ENCODE data around the gene TMEM42. TPM values are rescaled to one million over a fixed set of nuclear protein-coding genes. Genes with fewer than 3 reads are reported as not detected.

TMEM42 gene
- total RNA-seq, 2 donors from 2014 or later, result 6.9 to 7.3 TPM

GRCh38 chr3:44887101-44887500, 25.4 kb downstream of the TMEM42 start:
- Mint-ChIP-seq H3K27ac (no peak overlapping the region), H3K4me3 (no peak overlapping the region), H3K4me1 (no peaks in the 10 kb centered on the region), H3K27me3 (peaks cover 8% of the 10 kb centered on the region), H3K9me3 (no peaks in the 10 kb centered on the region), H3K36me3 (ENCODE audit: low read depth) (no peaks in the 10 kb centered on the region)
- no peak for ATAC-seq (replicated peaks)

DNA sequence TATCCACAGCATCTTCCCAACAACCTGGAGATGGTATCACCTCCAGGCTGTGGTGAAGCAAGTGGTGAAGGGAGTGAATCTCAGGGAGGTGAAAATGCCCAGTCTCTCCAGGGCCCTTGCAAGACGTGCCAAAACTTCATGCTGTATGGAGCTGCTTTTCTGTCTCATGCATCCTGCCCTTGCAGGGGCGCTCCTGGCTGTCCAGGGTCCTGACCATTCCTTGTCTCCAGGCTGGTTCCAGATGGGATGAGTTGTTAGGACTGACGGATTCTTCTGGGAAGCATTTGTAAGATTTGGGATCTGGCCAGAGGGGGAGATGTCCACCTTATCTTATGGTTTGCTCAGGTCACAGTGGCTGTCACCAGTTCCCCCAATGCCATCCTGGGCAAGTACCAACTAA, 28.5 kb downstream of the TMEM42 start:
- H3K27ac Mint-ChIP-seq, result no peak overlapping the region
- no peaks in the 10 kb centered on the region for H3K36me3 Mint-ChIP-seq (ENCODE audit: low read depth)
- H3K4me3 Mint-ChIP-seq, result no peak overlapping the region
- peaks cover 4% of the 10 kb centered on the region for H3K27me3 Mint-ChIP-seq
- no peaks in the 10 kb centered on the region for H3K9me3 Mint-ChIP-seq
- no peak for ATAC-seq (replicated peaks)
- no peaks in the 10 kb centered on the region for H3K4me1 Mint-ChIP-seq

GRCh38 chr3:44890852-44891251, 29.1 kb downstream of the TMEM42 start:
- no peak for ATAC-seq (replicated peaks)
- no peak overlapping the region for H3K4me3 Mint-ChIP-seq
- H3K27ac Mint-ChIP-seq, result no peak overlapping the region
- H3K36me3 Mint-ChIP-seq (ENCODE audit: low read depth), result no peaks in the 10 kb centered on the region
- H3K4me1 Mint-ChIP-seq, result no peaks in the 10 kb centered on the region
- peaks cover under 1% of the 10 kb centered on the region for H3K27me3 Mint-ChIP-seq
- H3K9me3 Mint-ChIP-seq, result no peaks in the 10 kb centered on the region

- H3K36me3 Mint-ChIP-seq (ENCODE audit: low read depth), result no peaks in the 10 kb centered on the region
- ATAC-seq (replicated peaks), result no peak
- no peaks in the 10 kb centered on the region for H3K9me3 Mint-ChIP-seq
- H3K4me3 Mint-ChIP-seq, result no peak overlapping the region
- no peaks in the 10 kb centered on the region for H3K4me1 Mint-ChIP-seq
- no peaks in the 10 kb centered on the region for H3K27me3 Mint-ChIP-seq
- H3K27ac Mint-ChIP-seq, result no peak overlapping the region
These were observed 31.0 kb downstream of the TMEM42 start for GRCh38 chr3:44892689-44893088.

GRCh38 chr3:44893097-44893496, 31.4 kb downstream of the TMEM42 start:
- Mint-ChIP-seq H3K4me1 (no peaks in the 10 kb centered on the region), H3K27ac (no peak overlapping the region), H3K36me3 (ENCODE audit: low read depth) (no peaks in the 10 kb centered on the region), H3K27me3 (no peaks in the 10 kb centered on the region), H3K9me3 (no peaks in the 10 kb centered on the region), H3K4me3 (no peak overlapping the region)
- ATAC-seq (replicated peaks), result no peak

- peaks cover under 1% of the 10 kb centered on the region for H3K27me3 Mint-ChIP-seq
- ATAC-seq (replicated peaks), result no peak
- H3K4me1 Mint-ChIP-seq, result no peaks in the 10 kb centered on the region
- H3K4me3 Mint-ChIP-seq, result no peak overlapping the region
- no peak overlapping the region for H3K27ac Mint-ChIP-seq
- H3K36me3 Mint-ChIP-seq (ENCODE audit: low read depth), result no peaks in the 10 kb centered on the region
- H3K9me3 Mint-ChIP-seq, result no peaks in the 10 kb centered on the region
These were observed 32.8 kb downstream of the TMEM42 start for GRCh38 chr3:44894485-44894884.

GRCh38 chr3:44896440-44896839, 34.7 kb downstream of the TMEM42 start:
- ATAC-seq (replicated peaks), result no peak
- Mint-ChIP-seq H3K27me3 (peaks cover 11% of the 10 kb centered on the region), H3K27ac (no peak overlapping the region), H3K36me3 (ENCODE audit: low read depth) (no peaks in the 10 kb centered on the region), H3K9me3 (no peaks in the 10 kb centered on the region), H3K4me3 (no peak overlapping the region), H3K4me1 (no peaks in the 10 kb centered on the region)

- H3K9me3 Mint-ChIP-seq, result no peaks in the 10 kb centered on the region
- peaks cover 11% of the 10 kb centered on the region for H3K27me3 Mint-ChIP-seq
- no peaks in the 10 kb centered on the region for H3K36me3 Mint-ChIP-seq (ENCODE audit: low read depth)
- no peaks in the 10 kb centered on the region for H3K4me1 Mint-ChIP-seq
- peak; percentile 28 for ATAC-seq (replicated peaks)
- H3K27ac Mint-ChIP-seq, result no peak overlapping the region
- no peak overlapping the region for H3K4me3 Mint-ChIP-seq
These were observed 38.1 kb downstream of the TMEM42 start for GRCh38 chr3:44899683-44900367.

DNA sequence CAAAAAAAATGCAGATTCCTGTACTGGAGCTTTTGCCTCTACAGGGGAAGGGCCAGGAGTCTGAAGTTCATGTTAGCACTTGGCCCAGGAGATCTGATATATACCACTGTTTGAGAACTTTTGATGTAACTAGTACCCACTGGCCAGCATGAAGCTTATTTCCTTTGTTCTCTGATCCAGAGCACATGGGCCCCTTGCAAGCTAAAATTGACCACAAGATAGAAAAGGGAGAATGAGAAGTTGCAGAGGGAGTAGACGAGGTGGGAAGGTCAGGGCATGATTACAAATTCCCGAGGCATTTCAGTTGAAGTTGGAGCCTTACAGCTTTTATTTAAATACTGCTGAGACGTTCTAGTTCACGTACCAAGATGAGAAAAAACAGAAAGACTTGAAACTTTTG, 40.9 kb downstream of the TMEM42 start:
- no peaks in the 10 kb centered on the region for H3K36me3 Mint-ChIP-seq (ENCODE audit: low read depth)
- peaks cover 14% of the 10 kb centered on the region for H3K27me3 Mint-ChIP-seq
- no peaks in the 10 kb centered on the region for H3K9me3 Mint-ChIP-seq
- H3K27ac Mint-ChIP-seq, result no peak overlapping the region
- no peak for ATAC-seq (replicated peaks)
- no peak overlapping the region for H3K4me3 Mint-ChIP-seq
- H3K4me1 Mint-ChIP-seq, result no peaks in the 10 kb centered on the region

DNA sequence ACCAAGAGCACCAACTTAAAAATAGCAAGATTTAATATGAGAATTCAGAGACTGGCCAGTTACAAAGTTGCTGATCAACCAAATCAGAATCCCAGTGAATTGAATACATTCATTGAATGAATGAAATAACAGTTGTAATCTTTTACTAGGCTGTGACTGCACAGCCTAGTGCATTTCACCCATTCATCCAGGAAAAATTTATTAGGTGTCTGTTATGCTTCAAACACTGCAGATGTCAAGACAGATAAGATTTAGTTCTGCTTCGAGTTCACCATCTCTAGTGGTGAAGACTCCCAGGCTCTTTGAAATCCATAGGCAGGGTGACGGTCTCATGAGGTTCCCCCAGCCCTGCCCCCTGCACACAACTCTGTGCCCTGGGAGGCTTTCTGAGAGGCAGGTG, 41.6 kb downstream of the TMEM42 start:
- Mint-ChIP-seq H3K4me3 (no peak overlapping the region), H3K9me3 (no peaks in the 10 kb centered on the region), H3K27ac (no peak overlapping the region), H3K27me3 (peaks cover 14% of the 10 kb centered on the region), H3K36me3 (ENCODE audit: low read depth) (no peaks in the 10 kb centered on the region), H3K4me1 (no peaks in the 10 kb centered on the region)
- no peak for ATAC-seq (replicated peaks)

GRCh38 chr3:44903751-44904150, 42.0 kb downstream of the TMEM42 start:
- no peak overlapping the region for H3K4me3 Mint-ChIP-seq
- H3K9me3 Mint-ChIP-seq, result no peaks in the 10 kb centered on the region
- no peak overlapping the region for H3K27ac Mint-ChIP-seq
- H3K27me3 Mint-ChIP-seq, result peaks cover 14% of the 10 kb centered on the region
- ATAC-seq (replicated peaks), result no peak
- no peaks in the 10 kb centered on the region for H3K36me3 Mint-ChIP-seq (ENCODE audit: low read depth)
- no peaks in the 10 kb centered on the region for H3K4me1 Mint-ChIP-seq

DNA sequence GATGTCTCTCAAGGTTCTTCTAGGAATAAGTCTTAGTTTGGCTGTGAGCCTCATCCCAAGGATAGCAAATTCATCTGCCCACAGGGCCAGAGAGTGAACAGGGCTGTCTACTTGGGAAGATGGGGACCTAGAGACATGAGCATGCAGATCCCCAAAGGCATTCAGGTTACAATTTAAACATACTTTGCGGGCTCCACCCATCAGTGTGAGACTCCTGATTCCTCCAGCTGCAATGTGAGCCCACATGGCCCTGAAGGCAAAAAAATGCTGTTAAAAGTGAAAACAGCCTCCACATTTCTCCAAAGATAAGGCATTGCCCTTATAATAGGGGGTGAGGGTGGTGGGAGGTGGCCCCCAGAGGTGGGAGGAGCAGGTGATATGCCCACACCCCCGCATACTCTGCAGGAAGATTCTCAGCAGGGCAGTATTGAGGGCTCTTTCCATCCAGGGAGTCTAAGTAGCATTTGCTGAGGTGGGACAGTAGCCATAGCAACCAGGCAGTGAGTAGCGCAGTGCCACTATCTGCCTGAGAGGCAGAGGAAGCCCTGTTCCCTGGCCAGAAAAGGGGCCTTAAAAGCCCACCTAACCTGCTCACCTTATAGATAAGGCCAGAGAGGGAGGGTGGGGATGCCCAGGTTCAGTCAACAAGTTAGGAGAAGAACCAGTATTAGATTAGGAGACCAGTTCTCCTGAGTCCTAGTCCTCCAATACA, 43.9 kb downstream of the TMEM42 start:
- H3K9me3 Mint-ChIP-seq, result no peaks in the 10 kb centered on the region
- H3K4me1 Mint-ChIP-seq, result no peaks in the 10 kb centered on the region
- H3K4me3 Mint-ChIP-seq, result no peak overlapping the region
- ATAC-seq (replicated peaks), result no peak
- peaks cover 12% of the 10 kb centered on the region for H3K27me3 Mint-ChIP-seq
- H3K36me3 Mint-ChIP-seq (ENCODE audit: low read depth), result no peaks in the 10 kb centered on the region
- H3K27ac Mint-ChIP-seq, result no peak overlapping the region

DNA sequence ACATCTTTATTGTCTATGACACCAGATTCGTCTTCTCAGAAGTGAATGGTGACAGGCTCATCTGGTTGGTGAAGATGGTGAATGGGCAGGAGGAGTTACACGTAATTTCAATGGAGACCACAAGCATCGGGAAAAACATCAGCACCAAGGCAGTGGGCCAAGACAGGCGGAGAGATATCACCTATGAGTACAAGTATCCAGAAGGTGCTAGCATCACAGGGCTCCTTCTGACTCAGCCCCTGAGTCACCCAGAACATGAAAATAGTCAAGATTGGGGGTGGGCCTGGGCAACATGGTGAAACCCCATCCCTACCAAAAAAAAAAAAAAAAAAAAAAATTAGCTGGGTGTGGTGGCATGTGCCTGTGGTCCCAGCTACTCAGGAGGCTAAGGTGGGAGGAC, 45.3 kb downstream of the TMEM42 start:
- no peaks in the 10 kb centered on the region for H3K9me3 Mint-ChIP-seq
- H3K27me3 Mint-ChIP-seq, result peaks cover 21% of the 10 kb centered on the region
- no peak overlapping the region for H3K27ac Mint-ChIP-seq
- ATAC-seq (replicated peaks), result peak; percentile 78
- H3K4me3 Mint-ChIP-seq, result no peak overlapping the region
- no peaks in the 10 kb centered on the region for H3K36me3 Mint-ChIP-seq (ENCODE audit: low read depth)
- H3K4me1 Mint-ChIP-seq, result no peaks in the 10 kb centered on the region

- Mint-ChIP-seq H3K27ac (no peak overlapping the region), H3K4me3 (no peak overlapping the region), H3K4me1 (no peaks in the 10 kb centered on the region), H3K36me3 (ENCODE audit: low read depth) (no peaks in the 10 kb centered on the region), H3K9me3 (no peaks in the 10 kb centered on the region), H3K27me3 (peaks cover 21% of the 10 kb centered on the region)
- no peak for ATAC-seq (replicated peaks)
These were observed 45.9 kb downstream of the TMEM42 start for GRCh38 chr3:44907612-44908011.

DNA sequence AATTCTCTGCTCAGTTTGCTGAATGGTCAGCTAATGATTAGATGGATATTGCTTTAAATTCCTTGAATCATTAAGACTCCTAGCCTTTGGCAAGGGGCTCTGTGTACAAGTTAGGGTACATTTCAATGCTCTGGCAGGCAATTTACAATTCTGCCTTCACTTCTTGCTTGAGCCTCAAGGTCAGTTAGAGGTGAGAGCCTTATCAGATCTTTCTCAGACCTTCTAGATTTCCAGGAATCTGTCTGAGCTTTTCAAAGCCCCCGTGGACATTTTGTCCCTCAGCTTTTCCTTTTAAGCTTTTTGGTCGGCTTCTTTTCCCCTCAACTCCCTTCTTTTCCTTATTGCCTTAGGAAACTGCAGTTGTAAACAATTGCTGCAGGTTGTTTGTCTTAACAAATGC, 47.4 kb downstream of the TMEM42 start:
- ATAC-seq (replicated peaks), result no peak
- H3K4me3 Mint-ChIP-seq, result no peak overlapping the region
- no peaks in the 10 kb centered on the region for H3K9me3 Mint-ChIP-seq
- H3K36me3 Mint-ChIP-seq (ENCODE audit: low read depth), result no peaks in the 10 kb centered on the region
- H3K27me3 Mint-ChIP-seq, result peaks cover 21% of the 10 kb centered on the region
- H3K27ac Mint-ChIP-seq, result no peak overlapping the region
- no peaks in the 10 kb centered on the region for H3K4me1 Mint-ChIP-seq

Measured in activated T-helper 17 cell treated with anti-CD3 and anti-CD28 coated beads, Interleukin-2, amount 50 U/mL, for 72 hours (primary cell).